Transverse colon (tissue), 4 donors: ENCODE data around the gene TACC2. TPM values are rescaled to one million over a fixed set of nuclear protein-coding genes. Genes with fewer than 3 reads are reported as not detected.

ENCODE experiments used
- DNase-seq: peaks from one replicate; pipeline ENCODE4 v3.0.0-alpha.2; 2019
- H3K27ac ChIP-seq, 4 donors: fragments of 200-600 bp; sonication (generic); 2 replicates each; pipeline ENCODE4 v1.5.1; 2016 to 2018; ENCODE audit warnings: inconsistent platforms in 4 of 4
- H3K27me3 ChIP-seq: fragments of 200-600 bp; sonication (generic); 2 replicates; pipeline ENCODE4 v1.5.1; 2017; ENCODE audit warnings: inconsistent platforms
- H3K36me3 ChIP-seq, 4 donors: fragments of 200-600 bp; sonication (generic); 2 replicates each; pipeline ENCODE4 v1.5.1; 2017 to 2019; ENCODE audit warnings: inconsistent platforms in 4 of 4
- H3K4me1 ChIP-seq, 4 donors: fragments of 200-600 bp; sonication (generic); 2 replicates each; pipeline ENCODE4 v1.5.1; 2017 to 2020; ENCODE audit warnings: inconsistent platforms in 4 of 4
- H3K4me3 ChIP-seq, 4 donors: fragments of 200-600 bp; sonication (generic); 1 replicate in 1 of 4; 2 replicates in 3 of 4; pipeline versions ENCODE4 v1.5.1 to v1.6.1; 2017 to 2019; ENCODE audit warnings: inconsistent platforms in 4 of 4
- H3K9me3 ChIP-seq, 2 donors: fragments of 200-600 bp; sonication (generic); 2 replicates each; pipeline ENCODE4 v1.5.1; 2017 to 2019; ENCODE audit warnings: inconsistent platforms in 2 of 2
- CTCF ChIP-seq, 5 experiments: fragments of 200-600 bp in 3 of 5; fragments of 450-650 bp in 2 of 5; sonication (generic) in 3 of 5; IDR thresholded peaks; 1 replicate in 2 of 5; 2 replicates in 3 of 5; pipeline ENCODE4 v1.5.1; 2016 to 2017; ENCODE audit warnings: antibody characterized with exemption in 5 of 5, inconsistent platforms in 3 of 5, mild to moderate bottlenecking in 2 of 5, moderate library complexity in 1 of 5
- EP300 ChIP-seq: sonication (generic); formaldehyde crosslinking; IDR thresholded peaks from one replicate; pipeline ENCODE4 v1.6.1; 2017; ENCODE audit warnings: antibody characterized with exemption, low read depth
- POLR2A ChIP-seq: fragments of 450-650 bp; IDR thresholded peaks from one replicate; pipeline ENCODE4 v1.6.1; 2016; ENCODE audit warnings: antibody characterized with exemption, mild to moderate bottlenecking, moderate library complexity
- POLR2AphosphoS5 ChIP-seq, 3 donors: sonication (generic); formaldehyde crosslinking; IDR thresholded peaks; one replicate each; pipeline ENCODE4 v1.6.1; 2016; ENCODE audit warnings: antibody characterized with exemption in 3 of 3
- WGBS, 2 donors: methylation state at CpG; one replicate each; pipeline ENCODE4 v1.1.5; 2018; ENCODE audit warnings: low coverage in 1 of 2; 5-methylcytosine and 5-hydroxymethylcytosine counted together
- in situ Hi-C, 4 donors: fragments of 200-750 bp; cut with MboI; loops; one replicate each; pipeline versions ENCODE4 v1.15.0 to v1.15.1; 2017; ENCODE audit warnings: low sequenced_read_pairs in 3 of 4, low pct_ligation_motif_present in 1 of 4, low pct_unique_long_range_greater_than_20kb in 1 of 4
- intact Hi-C: fragments of 100-400 bp; cut with DNase I; formaldehyde crosslinking; loops from one replicate; pipeline ENCODE4 v1.15.1; 2023; ENCODE audit warnings: low total_unique reads
- total RNA-seq, 4 donors: library from RNA; depleted of rRNA; stranded (reverse); fragments of >200 nt; gene quantifications; one replicate each; pipeline ENCODE4 v1.1.0, GENCODE V29; 2016

TACC2 gene
- total RNA-seq, 4 donors from 2014 or later: 65.9 to 178 (median 101) TPM

DNA sequence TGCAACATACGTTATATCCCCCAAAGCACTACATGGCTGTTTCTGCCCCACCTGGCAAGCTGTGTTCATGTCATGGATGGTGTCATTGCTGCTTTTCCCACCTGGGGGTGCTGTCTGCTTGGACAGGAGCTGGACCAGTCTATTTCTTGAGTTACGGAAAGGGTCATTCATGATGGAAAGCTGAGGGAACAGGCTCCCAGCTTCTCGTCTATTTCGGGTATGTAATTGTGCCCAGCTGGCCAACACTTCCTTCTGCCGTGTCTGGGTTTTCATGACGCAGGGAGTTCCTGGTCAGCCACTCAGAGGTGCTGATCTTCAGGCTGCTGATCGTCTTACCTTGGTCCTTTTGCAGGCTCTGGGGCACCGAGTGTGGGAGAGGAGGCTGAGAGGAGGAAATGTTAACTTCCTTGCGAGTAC, 290.8 kb downstream of the TACC2 start:
- Histone ChIP-seq H3K27me3 (no peaks in the 10 kb centered on the region), H3K9me3 (no peaks in the 10 kb centered on the region), H3K4me3 (no peak overlapping the region), H3K4me1 (no peaks in the 10 kb centered on the region), H3K36me3 (no peaks in the 10 kb centered on the region), H3K27ac (no peak overlapping the region)
- in situ Hi-C loops (loop anchor here in 1 of 4 donors (25.0 kb wide), 2 partner anchors 158 to 283 kb away; partner anchors contain the start of gene DMBT1), intact Hi-C loops (no loop called here)
- no peak for DNase-seq
- TF ChIP-seq POLR2AphosphoS5 (IDR thresholded peaks at IDR 0.05) (no peak), CTCF (IDR thresholded peaks at IDR 0.05) (peak; percentile 35 to 42 (median 38))
- WGBS, 2 donors: 27 to 36% methylated on average over 4 to 9 of the region's 9 CpGs

DNA sequence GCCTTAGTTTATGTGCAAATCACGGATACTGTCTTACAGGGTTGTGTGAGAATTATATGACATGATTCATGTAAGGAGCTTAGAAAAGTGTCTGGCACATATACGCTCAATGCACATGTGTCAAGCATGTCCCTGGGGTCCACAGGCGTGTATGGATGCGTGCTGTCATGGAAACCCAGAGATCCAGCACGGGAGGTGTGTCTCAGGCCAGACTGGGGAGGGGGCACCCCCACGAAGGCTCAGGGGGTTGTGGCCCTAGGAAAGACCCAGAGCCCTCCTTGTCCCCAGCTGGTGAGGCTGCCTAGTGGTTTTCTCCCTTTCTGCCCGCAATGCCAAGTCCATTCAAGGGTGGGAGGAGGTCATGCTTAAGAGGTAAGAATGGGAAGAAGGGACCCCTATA, 291.2 kb downstream of the TACC2 start:
- Histone ChIP-seq H3K9me3 (no peaks in the 10 kb centered on the region), H3K27ac (no peak overlapping the region), H3K4me3 (no peak overlapping the region), H3K36me3 (no peaks in the 10 kb centered on the region), H3K27me3 (no peaks in the 10 kb centered on the region), H3K4me1 (no peaks in the 10 kb centered on the region)
- no peak for DNase-seq
- intact Hi-C loops: no loop called here
- 76 to 90% methylated on average over 6 to 7 of the region's 7 CpGs for WGBS, 2 donors
- in situ Hi-C loops: loop anchor here in 1 of 4 donors (25.0 kb wide), 2 partner anchors 157 to 282 kb away; partner anchors contain the start of gene DMBT1
- TF ChIP-seq POLR2AphosphoS5 (IDR thresholded peaks at IDR 0.05): no peak
- no peak for TF ChIP-seq CTCF (IDR thresholded peaks at IDR 0.05)
- no peak for TF ChIP-seq EP300
- TF ChIP-seq POLR2A: no peak

GRCh38 chr10:122281018-122281626, 292.2 kb downstream of the TACC2 start:
- TF ChIP-seq POLR2A: no peak
- no peak for TF ChIP-seq POLR2AphosphoS5 (IDR thresholded peaks at IDR 0.05)
- TF ChIP-seq CTCF (IDR thresholded peaks at IDR 0.05): no peak
- no peak for TF ChIP-seq EP300
- 74 to 92% methylated on average over 2 to 7 of the region's 7 CpGs for WGBS, 2 donors

GRCh38 chr10:122281751-122282150, 292.8 kb downstream of the TACC2 start:
- Histone ChIP-seq H3K4me1 (no peaks in the 10 kb centered on the region), H3K9me3 (no peaks in the 10 kb centered on the region), H3K27ac (no peak overlapping the region), H3K27me3 (no peaks in the 10 kb centered on the region), H3K36me3 (no peaks in the 10 kb centered on the region), H3K4me3 (no peak overlapping the region)
- whole genome bisulfite sequencing, 2 donors: 60 to 84% methylated on average over 1 to 8 of the region's 8 CpGs
- in situ Hi-C loops: loop anchor here in 1 of 4 donors (25.0 kb wide), 2 partner anchors 156 to 281 kb away; partner anchors contain the start of gene DMBT1
- no peak for DNase-seq
- intact Hi-C loops: no loop called here
- TF ChIP-seq EP300: no peak
- TF ChIP-seq POLR2AphosphoS5 (IDR thresholded peaks at IDR 0.05): no peak
- TF ChIP-seq POLR2A: no peak
- no peak for TF ChIP-seq CTCF (IDR thresholded peaks at IDR 0.05)

More at GRCh38 chr10:122281018-122281626, 292.2 kb downstream of the TACC2 start:
- no peaks in the 10 kb centered on the region for H3K9me3 ChIP-seq
- H3K27me3 ChIP-seq: no peaks in the 10 kb centered on the region
- intact Hi-C loops: no loop called here
- H3K4me3 ChIP-seq: no peak overlapping the region
- no peaks in the 10 kb centered on the region for H3K4me1 ChIP-seq
- no peak overlapping the region for H3K27ac ChIP-seq
- DNase-seq: no peak
- H3K36me3 ChIP-seq: no peaks in the 10 kb centered on the region
- in situ Hi-C loops: loop anchor here in 1 of 4 donors (25.0 kb wide), 2 partner anchors 156 to 281 kb away; partner anchors contain the start of gene DMBT1
